DMS153 treated with DMSO at 0.1 percent for 48 hours (cell line): Measurements from ENCODE around the gene C11orf24.
"Not testable (repeated sequence)": the region's sequence is repeated elsewhere in the genome, so short reads cannot be mapped to it uniquely, and the experiment has no call there.

Source experiments
- DNase-seq: peaks from one replicate; lab custom pipeline; 2025; ENCODE audit not compliant: unreplicated experiment; lab: John Stamatoyannopoulos, UW

Gene C11orf24

DNA sequence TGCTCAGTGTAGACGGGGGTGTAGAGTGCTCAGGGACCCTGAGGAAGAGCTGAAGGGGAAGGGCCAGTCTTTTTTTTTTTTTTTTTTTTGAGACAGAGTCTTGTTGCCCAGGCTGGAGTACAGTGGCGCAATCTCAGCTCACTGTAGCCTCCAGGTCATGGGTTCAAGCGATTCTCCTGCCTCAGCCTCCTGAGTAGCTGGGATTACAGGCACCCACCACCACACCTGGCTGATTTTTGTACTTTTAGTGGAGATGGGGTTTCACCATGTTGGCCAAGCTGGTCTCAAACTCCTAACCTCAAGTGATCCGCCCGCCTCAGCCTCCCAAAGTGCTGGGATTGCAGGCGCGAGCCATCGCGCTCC is 27.7 kb upstream of the C11orf24 start:
- not testable (repeated sequence) for DNase-seq

DNA sequence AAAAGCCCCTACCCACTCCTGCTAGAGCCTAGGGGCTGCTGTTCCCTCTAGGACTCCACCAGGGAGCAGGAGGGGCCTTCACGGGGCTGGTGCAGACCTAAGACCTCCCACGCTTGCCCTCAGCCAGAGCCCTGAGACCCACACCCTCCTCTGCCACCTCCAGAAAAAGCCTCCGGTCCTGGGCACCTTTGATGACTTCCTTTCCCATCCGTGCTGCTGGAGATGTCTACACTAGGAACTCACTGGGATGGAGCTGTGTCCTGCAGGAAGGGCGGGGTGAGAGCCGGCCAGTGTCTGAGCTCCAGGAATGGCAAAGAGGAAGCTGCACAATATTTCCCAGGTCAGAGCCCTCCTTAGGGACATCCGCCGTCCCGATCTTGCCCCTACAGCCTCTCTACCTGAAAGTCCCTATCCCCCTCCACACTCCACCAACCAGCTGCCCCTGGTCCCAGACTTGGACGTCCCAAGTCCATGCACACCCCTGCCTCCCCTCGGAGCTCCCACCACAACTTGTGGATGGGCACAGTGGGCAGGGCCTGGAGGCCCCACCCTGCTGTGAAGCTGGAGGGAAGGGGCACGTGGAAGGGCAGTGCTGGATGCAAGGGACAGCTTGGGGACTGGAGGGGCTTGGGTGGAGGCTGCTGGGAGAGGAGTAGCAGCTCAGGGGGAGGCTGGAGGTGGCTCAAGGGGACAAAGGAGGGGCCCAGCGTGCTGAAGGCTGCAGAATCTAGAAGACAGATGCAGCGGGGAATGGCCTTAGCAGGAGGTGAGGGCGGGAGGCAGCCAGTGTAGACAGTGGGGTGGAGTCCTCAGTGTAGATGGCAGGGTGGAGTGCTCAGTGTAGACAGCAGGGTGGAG is 27.1 kb upstream of the C11orf24 start:
- DNase-seq = no peak

DNA sequence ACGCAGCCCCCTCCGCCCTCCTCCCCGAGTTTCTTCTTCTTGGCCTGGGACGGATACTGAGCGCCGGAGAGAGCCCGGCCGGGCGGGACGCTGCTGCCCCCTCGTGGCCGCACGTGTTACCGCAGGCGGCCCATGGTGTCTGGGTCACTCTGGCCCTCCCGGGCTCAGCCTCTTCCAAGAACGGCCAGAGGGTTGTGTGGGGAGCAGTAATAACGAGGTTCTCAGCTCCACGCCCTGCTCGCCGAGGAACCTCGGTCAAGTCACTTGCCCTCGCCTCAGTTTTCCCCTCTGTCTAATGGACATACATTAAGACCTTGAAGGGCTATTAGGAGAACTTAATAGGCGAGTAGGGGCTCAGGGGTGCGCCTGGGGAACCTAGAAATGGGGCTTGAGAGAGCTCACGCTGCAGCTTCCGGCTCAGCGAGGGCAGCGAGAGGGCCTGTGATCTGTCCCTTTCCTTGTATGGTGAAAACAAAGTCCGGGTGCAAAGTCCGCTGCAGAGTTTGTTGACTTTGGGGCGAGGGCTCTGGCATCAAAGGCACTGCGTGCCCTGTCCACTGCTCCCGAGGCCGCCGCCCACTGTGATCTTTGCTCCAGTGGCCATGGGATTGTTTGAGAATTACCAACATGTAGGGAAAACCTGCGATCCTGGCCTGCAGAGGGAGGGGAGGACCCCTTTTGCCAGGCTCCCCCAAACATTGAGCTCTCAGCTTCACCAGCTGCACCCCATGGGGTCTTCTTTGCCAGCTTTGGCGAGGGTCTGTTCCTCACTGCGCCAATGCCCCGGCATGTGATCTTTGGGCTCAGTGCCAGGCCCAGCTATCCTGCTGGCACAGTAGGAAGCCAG is 26.3 kb upstream of the C11orf24 start:
- peak; percentile 33 for DNase-seq

DNA sequence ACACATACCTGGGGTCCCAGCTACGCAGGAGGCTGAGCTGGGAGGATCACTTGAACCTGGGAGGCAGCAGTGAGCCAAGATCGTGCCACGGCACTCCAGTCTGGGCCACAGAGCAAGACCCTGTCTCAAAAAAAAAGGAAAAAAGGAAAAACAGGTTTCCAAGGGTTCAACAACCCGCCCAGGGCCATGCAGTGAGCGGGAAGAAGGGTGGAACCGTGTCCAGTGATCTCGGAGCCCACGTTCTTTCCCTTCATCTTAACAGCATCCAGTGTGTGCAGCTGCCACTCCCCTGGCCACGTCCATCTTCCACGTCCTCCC is 25.7 kb upstream of the C11orf24 start:
- no peak for DNase-seq

DNA sequence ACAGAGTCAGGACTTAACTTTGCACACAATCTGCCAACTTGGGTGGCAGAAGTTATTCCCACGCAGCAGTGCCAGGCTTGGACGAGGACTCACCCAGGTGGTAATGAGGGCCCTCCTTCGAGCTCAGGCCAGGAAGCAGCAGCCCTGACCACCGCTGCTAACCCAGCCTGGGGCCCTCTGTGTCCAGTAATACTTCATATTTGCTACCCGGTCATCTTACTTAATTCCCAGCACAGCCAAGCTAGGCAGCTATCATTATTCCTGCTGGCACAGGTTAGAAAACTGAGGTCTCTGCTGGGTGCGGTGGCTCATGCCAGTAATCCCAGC is 25.2 kb upstream of the C11orf24 start:
- no peak for DNase-seq

DNA sequence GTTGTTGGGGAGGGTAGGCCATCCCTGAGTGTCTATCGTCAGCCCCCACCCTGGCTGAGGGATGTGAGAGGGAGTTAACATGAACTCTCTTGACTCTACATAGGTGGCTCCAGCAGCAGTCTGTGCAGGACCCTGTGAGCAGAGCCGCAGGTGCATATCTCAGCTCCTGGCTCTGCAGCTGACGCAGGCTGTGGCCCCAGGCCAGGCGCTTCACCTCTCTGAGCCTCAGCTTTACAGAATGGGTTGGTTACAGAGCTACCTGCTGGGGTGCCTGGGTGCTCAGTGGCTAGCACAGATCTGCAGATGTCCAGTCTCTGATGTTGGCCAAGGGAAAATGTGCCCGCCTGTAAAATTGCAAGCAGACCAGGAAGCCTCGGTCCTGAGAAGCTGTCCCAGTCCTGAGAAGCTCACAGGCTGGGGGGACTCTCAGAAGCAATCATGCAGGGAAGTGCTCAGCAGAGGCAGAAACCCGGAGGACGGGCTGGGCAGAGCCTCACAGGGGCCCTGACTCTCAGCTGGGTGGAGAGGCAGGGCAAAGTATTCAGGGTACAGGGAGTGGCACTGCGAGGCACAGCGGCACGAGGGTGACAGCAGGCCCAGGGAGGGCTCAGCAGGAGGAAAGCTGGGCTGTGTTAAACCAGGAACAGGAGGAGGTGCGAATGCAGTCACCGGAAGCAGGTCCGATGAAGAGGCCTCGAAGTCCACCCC is 24.7 kb upstream of the C11orf24 start:
- no peak for DNase-seq

DNA sequence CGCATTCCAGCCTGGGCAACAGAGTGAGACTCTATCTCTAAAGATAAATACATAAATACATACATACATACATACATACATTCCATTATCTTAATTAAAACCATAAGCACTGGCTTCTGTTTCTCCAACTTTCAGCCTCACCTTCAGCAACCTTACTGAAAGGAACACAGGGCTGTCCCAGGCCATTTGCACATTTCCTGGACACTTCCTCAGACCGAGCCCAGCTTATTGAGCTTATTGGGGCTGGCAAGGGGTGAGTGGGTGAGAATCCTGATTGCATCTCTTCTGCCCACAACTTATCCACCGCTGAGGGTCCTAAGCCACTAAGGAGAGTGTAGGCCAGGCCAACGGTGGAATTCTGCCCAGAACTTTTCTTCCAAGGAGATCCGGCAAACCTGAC is 24.2 kb upstream of the C11orf24 start:
- no peak for DNase-seq

DNA sequence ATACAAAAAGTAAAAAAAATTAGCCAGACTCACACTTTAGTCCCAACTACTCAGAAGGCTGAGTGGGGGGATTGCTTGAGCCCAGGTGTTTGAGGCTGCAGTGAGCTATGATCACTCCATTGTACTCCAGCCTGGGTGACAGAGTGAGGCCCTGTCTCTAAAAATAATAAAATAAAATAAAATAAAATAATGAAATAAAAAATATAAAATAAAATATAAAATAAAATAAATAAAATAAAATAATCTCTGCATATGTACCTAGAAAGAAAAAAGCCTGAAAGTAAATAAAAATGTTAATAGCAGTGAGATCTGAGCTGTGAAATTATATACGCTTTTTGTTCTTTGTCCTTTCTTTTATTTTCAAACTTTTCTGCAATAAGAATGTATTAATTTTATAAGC is 23.5 kb upstream of the C11orf24 start:
- DNase-seq = no peak

DNA sequence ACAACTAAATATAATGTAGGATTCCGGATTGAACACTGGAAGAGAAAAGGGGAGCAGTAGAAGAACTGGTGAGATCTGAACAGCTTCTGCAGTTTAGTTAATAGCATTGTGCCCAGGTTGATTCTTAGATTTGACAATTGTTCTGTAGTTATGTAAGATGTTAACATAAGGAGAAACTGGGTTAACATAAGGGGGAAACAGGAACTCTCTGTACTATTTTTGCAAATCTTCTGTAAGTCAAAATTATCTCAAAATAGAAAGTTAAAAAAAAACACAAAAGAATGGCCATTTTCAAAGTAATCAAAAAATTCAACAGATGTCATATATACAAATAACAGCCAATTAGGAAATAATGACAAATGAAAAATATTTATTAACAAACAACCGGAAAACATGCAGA is 21.9 kb upstream of the C11orf24 start:
- no peak for DNase-seq

DNA sequence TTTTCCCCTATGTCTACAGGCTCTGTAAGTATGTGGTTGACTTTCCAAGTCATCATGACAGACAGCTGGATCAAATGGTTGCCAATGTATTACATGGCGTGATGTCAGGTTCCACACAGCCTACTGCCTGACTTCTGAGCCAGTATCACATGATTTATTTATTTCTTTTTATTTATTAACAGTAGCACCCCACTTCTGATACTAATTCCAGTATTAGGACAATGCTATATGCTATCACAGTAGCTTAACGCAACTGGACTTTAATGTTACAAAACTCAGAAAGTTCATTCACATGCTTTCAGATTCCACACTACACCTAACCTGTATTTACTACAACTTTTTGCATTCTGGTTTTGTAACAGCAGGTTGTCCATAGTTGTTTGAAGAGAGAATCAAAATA is 17.7 kb upstream of the C11orf24 start:
- no peak for DNase-seq

DNA sequence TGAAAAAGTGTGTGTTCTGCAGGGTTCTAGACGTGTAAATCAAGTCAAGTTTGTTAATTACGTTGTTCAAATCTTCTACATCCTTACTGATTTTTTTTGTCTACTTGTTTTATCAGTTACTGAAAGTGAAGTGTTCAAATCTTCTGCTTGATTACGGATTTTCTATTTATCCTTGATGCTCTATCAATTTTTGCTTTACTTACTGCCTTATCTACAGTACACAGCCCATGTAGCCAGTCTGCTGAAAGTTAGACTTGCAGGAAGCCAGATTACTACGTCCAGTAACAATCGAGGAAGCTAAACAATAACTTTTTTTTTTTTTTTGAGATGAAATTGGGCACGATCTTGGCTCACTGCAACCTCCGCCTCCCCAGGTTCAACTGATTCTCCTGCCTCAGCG is 15.6 kb upstream of the C11orf24 start:
- no peak for DNase-seq

DNA sequence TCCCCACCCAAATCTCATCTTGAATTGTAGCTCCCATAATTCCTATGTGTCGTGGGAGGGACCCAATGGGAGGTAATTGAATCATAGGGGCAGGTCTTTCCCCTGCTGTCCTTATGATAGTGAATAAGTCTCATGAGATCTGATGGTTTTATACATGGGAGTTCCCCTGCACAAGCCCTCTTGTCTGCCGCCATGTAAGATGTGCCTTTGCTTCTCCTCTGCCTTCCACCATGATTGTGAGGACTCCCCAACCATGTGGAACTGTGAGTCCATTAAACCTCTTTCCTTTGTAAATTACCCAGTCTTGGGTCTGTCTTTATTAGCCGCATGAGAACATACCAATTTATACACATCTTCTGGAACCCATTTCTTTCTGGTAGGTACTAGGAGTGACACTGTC is 12.8 kb upstream of the C11orf24 start:
- not testable (repeated sequence) for DNase-seq

DNA sequence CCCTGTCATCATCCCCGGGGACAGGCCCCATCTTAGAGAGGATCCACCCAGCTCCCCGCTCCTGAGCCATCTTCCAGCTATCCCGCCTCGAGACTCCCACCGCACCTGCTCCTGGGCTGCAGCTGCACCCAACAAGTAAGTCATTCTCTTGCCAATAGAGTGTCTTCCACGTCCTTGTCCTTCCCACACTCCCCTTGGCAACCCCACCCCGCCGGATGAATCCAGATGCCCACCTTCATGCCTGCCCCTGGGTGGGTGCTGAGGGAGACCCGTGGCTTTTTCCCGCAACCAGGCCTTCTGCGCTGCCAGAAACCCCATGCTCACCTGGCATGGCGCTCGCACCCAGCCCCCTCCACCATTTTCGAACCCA is 11.1 kb upstream of the C11orf24 start:
- no peak for DNase-seq

DNA sequence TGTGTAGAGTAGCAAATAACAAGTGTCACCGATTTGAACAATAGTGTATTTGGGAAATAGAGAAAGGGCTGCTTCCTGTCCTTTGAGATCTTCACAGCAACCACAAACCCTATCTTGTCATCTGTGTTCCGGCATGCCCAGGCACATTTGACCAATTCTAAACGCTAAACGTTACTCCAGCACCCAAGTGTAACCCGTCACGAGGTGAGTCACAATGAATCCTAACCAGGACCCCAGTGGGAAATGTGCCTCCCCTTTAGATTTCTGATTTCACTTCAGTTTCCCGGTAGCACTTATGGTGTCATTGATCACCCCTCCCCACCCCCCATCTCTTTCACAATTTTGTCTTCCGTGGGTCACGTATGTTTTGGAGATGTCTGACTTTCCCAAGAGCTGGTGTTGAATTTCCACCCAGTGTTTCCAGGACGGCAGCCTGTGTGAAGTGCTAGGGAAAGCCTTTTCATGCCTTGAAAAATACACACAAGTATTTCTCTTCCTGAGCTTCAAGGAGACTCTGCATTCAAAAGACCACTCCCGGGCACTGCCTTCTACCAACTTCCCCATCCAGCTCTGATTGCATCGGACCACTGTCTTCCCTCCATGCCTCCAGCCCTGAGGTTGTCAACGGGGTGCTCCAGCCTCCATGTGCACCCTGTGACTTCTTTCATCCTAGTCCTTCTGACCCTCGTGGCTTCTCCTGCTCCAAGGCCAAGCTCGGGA is 10.5 kb upstream of the C11orf24 start:
- no peak for DNase-seq

DNA sequence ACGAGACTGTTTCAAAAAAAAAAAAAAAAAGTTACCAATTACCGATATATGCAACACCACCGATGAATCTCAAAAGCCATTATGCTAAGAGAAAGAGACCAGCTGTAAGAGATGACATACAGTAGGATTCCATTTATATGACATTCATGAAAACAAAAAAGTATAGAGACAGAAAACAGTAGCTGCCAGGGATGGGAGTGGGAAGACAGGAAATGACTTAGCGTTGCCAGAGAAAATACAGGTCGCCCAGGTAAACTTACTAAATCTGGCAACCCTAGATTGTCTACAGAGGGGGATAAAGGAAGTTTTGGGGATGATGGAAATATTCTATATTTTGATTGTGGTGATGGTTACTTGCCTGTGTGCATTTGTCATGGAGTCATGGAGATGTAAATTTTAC is 7.9 kb upstream of the C11orf24 start:
- no peak for DNase-seq

DNA sequence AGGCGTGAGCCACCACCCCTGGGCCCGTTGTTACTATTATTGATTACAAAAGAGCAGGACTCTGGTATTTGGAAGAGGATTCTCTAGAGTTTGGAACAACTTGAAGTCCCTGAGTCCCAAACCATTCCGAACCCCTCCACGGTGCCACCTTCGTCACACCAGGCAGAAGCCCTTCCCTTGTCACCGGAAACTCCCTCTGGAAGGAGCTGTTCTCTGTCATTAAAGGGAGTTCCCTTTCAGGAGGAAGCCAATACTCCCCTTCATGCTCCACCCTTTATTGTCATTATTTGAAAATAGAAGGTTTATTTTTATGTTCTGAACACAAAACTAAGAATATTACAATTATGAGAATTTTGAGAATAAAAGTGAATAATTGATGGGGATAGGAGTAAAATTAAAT is 5.1 kb upstream of the C11orf24 start:
- DNase-seq = no peak

DNA sequence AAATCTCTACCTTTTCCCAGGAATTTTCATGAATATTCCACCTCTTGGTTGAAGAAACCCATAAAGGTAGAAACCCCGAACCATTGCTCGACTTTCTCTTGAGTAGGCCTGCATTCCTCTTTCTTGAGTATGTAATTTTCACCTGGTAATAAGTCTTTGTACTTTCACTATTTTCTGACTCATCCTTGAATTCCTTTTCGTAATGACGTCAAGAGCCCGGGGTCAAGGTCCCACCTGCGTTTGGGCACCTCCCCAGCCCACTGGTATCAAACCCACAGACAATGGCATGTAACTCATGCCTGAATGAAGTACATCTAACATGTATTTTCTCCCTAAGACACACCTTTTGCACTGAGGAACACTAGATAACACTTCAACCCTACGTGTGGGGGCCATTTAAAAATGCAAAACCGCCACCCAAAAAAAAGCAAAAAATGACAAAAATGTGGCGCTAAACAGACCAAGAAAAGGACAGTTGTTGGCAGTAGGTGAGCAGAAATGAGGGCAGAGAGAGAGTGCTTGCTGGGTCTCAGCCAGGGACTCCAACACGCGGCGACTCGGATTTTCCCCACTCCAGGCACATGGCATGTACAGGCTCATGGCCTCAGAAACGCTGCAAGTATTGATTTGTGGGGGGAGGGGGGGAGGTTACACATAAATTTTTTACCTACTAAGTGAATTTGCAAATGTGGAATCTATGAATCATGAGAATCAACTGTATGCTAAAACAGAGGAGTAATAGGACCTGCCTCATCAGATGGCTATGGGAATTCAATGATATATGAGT is 4.1 kb upstream of the C11orf24 start:
- no peak for DNase-seq

DNA sequence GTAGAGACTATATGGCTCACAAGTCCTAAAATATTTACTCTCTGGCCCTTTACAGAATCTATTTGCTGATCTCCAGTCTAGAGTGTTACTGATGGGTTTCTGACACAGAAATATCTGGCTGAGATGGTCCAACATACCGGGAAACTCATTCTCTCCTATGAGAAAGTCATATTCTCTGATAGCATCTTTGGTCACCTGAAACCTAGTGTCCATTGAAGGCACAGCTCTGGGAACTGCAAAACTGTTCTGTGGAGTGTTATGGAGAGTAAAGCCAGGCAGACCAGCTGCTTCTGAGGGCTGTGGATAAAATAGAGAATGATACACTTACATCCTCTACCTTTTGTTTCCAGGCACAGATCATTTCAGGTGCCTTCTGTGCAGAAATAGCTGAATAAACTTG is 2.5 kb upstream of the C11orf24 start:
- DNase-seq = no peak

DNA sequence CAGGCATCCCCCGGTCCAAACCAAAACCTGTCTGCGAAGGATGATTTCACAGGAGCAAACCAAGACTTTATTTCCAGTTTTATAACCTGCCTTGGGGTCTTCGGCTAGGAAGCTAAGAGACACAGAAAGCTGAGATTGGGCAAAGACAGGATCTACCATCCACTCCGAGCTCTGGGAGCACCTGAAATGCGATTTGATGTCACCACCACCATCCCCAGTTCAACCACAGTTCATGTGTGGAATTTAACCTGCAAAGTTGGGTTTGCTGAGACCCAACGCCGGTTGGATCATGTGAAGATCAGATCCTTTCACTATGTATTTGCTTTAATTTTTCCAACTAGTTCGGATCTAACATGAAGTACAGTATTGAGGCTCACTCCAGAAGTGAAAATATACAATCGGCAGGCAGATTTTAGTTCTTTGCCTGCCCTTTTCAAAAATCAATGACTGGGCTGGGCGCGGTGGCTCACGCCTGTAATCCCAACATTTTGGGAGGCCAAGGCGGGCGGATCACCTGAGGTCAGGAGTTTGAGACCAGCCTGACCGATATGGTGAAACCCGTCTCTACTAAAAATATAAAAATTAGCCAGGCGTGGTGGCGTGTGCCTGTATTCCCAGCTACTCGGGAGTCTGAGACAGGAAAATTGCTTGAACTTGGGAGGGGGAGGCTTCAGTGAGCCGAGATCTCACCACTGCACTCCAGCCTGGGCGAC is 1.4 kb upstream of the C11orf24 start:
- no peak for DNase-seq
